CD4-positive, alpha-beta T cell treated with Interleukin-1 beta for 1 hour (primary cell): ENCODE measurements around the gene PGP.
"Not testable (repeated sequence)": the region's sequence is repeated elsewhere in the genome, so short reads cannot be mapped to it uniquely, and the experiment has no call there.

ENCODE experiments used
- DNase-seq, 2 donors: peaks; one replicate each; pipeline ENCODE4 v3.0.0-alpha.2; 2020 to 2022

PGP gene

GRCh38 chr16:2213817-2214718 is 572 bp downstream of the PGP start:
- DNase-seq: no peak

DNA sequence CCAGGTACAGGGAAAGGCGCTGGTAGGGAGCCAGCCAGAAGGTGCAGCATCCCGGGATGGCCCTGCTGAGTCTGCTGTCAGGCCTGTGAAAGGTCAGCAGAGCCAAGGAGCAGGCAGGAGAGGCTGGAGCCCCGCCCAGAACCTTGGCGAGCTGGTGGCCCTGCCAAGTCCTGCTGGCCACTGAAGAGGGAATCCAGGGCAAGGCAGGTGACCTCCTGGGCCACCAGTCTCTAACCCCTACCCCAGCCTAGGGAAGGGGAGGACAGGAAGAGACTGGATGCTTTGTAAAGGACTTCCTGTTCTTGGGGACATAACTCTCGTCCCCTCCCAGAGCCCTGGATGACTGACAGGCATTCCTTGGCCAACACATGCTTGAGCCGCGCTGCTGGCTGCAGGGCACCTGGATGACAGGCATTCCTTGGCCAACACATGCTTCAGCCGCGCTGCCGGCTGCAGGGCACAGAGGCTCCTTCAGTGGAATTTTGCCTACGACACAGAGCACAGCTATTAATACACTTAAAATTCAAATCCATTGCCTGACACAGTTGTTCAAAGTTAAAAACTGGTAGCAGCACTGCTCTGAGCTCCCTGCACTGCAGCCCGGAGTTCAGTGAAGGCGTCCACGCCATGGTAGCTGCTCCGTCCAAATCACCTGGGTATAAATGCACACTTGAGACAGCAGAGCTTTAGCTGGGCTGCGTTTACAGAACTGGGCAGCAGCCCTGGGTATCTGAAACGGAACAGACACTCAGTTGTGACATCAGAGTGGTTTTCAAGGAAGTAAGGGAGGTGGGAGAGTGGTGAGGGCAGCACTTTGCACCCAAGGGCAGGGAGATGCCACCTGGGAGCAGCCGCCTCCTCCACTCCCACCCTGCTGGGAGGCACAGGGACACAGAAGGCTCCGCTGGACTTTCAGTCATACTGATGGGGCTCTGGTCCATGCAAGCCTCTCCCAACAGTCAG is 2.0 kb downstream of the PGP start:
- no peak for DNase-seq

GRCh38 chr16:2211923-2212347 is 2.7 kb downstream of the PGP start:
- DNase-seq: no peak

- no peak for DNase-seq
Measured at GRCh38 chr16:2210386-2211365, 4.0 kb downstream of the PGP start, which contains the start of gene BRICD5. Gene BRICD5 (minus strand): TSS chr16:2210863. CDS start chr16:2210833, 30 bp downstream.

DNA sequence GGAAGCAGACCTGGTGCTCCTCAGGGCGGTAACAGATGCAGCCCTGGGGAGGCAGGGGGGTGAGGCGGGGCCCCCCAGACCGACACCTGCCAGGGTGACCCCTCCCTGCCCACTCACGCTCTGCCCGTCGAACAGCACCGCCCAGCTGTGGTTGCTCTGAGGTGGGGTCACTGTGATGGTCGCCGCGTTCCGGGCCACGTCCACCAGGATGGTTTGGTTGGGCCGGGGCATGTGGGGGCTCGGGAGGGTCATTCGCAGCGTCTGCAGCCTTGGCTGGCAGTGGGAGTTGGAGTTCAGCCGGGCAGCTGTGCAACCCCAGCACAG is 4.7 kb downstream of the PGP start:
- DNase-seq: no peak

DNA sequence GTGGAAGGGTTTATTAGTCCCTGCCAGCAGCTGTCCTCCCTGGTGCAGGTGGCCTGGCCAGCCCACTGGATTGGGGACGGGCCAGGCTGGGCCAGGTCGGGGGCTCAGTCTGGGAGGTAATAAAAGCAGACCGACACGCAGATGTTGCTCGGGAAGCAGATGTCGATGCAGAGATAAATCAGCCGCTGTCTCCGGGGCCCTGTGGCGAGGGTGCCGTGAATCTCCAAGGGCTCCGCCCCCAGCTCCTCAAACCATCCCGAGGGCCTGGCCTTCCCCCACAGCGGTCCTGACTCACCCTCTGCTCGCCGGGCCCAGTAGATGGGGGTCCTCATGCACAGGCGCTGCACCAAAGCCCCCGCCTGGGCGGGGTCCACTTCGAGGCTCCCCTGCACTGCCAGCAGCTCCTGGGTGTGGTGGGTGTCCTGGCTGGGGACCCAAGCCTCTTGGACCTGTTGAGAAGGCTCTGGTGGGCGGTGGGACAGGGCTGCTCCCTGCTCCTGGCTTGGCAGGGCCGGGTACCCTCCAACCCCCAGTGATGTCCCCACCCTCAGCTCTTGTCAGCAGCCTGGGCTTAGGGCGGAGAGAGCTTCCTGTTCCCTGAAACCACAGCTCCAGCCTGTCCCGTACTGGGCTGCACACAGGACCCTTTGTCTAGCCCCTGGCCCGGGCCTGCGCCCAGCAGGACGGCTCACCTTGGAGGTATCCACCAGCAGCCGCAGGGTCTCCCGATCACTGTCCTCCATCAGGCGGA is 5.2 kb downstream of the PGP start:
- no peak for DNase-seq

GRCh38 chr16:2208772-2209171 is 5.9 kb downstream of the PGP start:
- no peak for DNase-seq

GRCh38 chr16:2208308-2208707 is 6.3 kb downstream of the PGP start:
- DNase-seq: no peak

DNA sequence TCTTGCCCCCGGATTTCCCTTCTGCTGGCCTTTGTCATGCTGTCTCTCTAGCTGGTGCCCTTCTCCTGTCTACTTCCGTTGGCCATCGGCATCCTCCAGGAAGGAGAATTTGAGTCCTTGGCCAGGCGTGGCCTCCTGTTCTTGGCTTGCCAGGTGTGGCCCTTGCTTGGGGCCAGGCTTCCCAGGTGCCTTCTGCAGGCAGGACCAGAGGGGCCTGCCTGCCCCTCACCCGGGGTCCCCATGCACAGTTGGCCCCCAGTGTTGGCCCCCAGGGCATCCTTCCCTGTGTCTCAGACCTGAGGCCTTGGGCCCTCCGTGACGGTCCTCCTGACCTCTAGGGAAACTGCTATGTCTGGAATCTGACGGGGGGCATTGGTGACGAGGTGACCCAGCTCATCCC is 6.8 kb downstream of the PGP start:
- no peak for DNase-seq

- no peak for DNase-seq
Measured at GRCh38 chr16:2206780-2207433, 7.7 kb downstream of the PGP start.

DNA sequence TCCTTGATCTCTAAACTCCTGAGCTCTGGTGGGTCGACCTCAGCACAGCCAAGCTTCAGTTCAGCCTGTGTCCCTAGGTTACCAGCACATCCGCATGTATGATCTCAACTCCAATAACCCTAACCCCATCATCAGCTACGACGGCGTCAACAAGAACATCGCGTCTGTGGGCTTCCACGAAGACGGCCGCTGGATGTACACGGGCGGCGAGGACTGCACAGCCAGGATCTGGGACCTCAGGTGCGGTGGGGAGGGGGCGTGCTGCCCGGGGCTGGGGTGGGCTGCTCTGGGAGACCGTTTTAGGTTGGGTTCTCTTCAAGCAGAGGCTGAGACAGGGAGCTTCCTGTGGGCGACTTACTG is 8.2 kb downstream of the PGP start:
- DNase-seq: no peak

GRCh38 chr16:2205967-2206313 is 8.7 kb downstream of the PGP start:
- DNase-seq: no peak

- peak; percentile 91 to 93 for DNase-seq
Measured at GRCh38 chr16:2205104-2205966, 9.3 kb downstream of the PGP start, which contains the start of gene MLST8. Gene MLST8 (plus strand): TSS chr16:2205454. CDS start chr16:2206086, 632 bp downstream.

GRCh38 chr16:2204416-2205103 is 10.1 kb downstream of the PGP start:
- no peak for DNase-seq

DNA sequence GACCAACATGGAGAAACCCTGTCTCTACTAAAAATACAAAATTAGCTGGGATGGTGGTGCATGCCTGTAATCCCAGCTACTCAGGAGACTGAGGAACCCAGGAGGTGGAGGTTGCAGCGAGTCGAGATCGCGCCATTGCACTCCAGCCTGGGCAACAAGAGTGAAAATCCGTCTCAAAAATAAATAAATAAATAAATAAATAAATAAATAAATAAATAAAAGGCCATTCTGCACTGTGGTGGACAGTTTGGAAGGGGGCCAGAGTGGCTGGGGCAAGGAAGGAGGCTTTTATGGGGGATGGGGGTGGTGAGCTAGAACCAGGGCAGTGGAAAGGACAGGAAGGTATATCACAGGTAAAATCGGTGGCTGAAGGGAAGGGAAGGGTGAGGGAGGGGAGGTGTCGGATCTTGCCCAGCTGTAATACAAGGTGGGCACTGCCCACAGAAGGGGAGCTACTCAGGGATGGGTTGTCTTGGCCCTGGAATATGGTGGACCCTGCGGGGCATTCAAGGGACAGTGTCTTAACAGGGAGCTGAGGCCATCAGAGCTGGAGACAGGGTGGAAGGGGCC is 11.4 kb downstream of the PGP start:
- not testable (repeated sequence) for DNase-seq

DNA sequence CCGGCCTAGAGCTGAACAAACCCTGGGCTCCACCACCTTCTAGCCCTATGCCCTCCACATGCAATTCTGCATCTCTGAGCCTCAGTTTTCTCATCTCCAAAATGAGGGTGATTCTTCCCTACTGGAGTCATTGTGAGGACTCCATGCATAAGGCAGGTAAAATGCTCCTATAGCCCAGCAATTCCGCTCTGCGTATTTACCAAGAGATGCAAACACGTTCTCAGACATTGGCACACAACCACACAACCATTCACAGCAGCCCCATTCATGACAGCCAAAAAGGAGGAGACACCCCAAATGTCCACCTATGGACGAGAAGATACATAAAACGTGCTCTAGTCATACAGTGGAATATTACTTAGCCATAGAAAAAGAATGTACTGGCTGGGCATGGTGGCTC is 14.3 kb downstream of the PGP start:
- no peak for DNase-seq

GRCh38 chr16:2199621-2200139 is 15.0 kb downstream of the PGP start:
- DNase-seq: no peak

DNA sequence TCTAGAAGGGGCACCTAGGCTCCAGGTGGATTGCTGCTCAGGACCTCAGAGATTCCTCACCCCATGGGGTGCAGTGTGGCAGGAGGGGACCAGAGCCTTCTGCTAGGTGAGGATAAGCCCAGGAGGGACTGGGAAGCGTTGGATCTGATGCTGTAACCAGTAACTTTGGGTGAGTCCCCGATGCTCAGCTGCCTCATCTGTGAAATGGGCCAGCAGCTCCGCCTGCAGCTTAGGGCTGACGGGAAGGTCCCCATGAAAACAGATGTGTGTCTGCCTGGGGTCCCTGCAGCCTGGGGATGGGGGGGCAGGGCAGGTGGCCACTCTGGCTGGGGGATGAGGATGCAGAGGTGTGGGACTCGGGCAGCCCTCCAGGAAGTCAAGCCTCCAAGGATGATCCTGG is 15.5 kb downstream of the PGP start:
- DNase-seq: no peak

- DNase-seq: no peak
Measured at GRCh38 chr16:2198283-2198682, 16.4 kb downstream of the PGP start.
